A549 (cell line): ENCODE results near the gene NRG4. TPM values are rescaled to one million over a fixed set of nuclear protein-coding genes. Genes with fewer than 3 reads are reported as not detected.

ENCODE experiments used
- ATAC-seq, 2 experiments: fragments of 200-7000 bp in 1 of 2; fragments of >200 bp in 1 of 2; cut with Nextera tagmentation in 1 of 2; cut with Tn5 transposase in 1 of 2; 3 replicates each; pipeline versions ENCODE4 v1.8.0 to v1.9.1; 2018 to 2020; ENCODE audit warnings: mild to moderate bottlenecking in 1 of 2, moderate library complexity in 1 of 2
- CTCF ChIA-PET: fragments of 300-600 bp; sonication (Branson Sonifier 250); formaldehyde crosslinking; extraction: SDS; loops from one replicate; lab custom pipeline; 2021; ENCODE audit warnings: antibody characterized with exemption, inconsistent platforms; lab: Yijun Ruan, JAX
- POLR2A ChIA-PET: fragments of 350-600 bp; formaldehyde crosslinking; extraction: SDS; loops from one replicate; lab custom pipeline; 2021; ENCODE audit warnings: antibody characterized with exemption, inconsistent platforms; lab: Yijun Ruan, JAX
- DNase-seq, 2 experiments: peaks; one replicate each; pipeline versions ENCODE4 v3.0.0 to v3.0.0-alpha.2; 2011 to 2016; ENCODE audit warnings: low read depth in 1 of 2, low spot score in 1 of 2
- FAIRE-seq: peaks from 2 replicates; lab custom pipeline; 2011; peaks lifted over from hg19 to GRCh38; lab: Jason Lieb, UNC
- H3K27ac ChIP-seq, 2 experiments: fragments of >200 bp; sonication (Bioruptor Twin); formaldehyde crosslinking; 3 replicates each; pipeline ENCODE4 v1.5.1; 2016 to 2017
- H3K4me1 ChIP-seq: fragments of >200 bp; sonication (Bioruptor Twin); formaldehyde crosslinking; 3 replicates; pipeline ENCODE4 v1.6.1; 2016
- H3K4me2 ChIP-seq: fragments of >200 bp; sonication (Bioruptor Twin); formaldehyde crosslinking; 3 replicates; pipeline ENCODE4 v1.6.1; 2016
- H3K4me3 ChIP-seq: fragments of >200 bp; sonication (Bioruptor Twin); formaldehyde crosslinking; 3 replicates; pipeline ENCODE4 v1.5.1; 2016
- H3K9me3 ChIP-seq: fragments of >200 bp; sonication (Bioruptor Twin); formaldehyde crosslinking; 3 replicates; pipeline ENCODE4 v1.6.1; 2016
- BHLHE40 ChIP-seq: IDR thresholded peaks from 2 replicates; pipeline ENCODE4 v1.6.1; 2012; ENCODE audit warnings: low read depth, low read length, inconsistent platforms
- CBX2 ChIP-seq: fragments of 200-600 bp; sonication (generic); IDR thresholded peaks from 2 replicates; pipeline ENCODE4 v1.6.1; 2016; ENCODE audit warnings: low read depth, mild to moderate bottlenecking, borderline replicate concordance
- EHF ChIP-seq: fragments of 250-450 bp; sonication (Bioruptor Pico); IDR thresholded peaks from 2 replicates; pipeline ENCODE4 v1.5.0; 2020; ENCODE audit warnings: mild to moderate bottlenecking
- FOSL2 ChIP-seq, 2 experiments: fragments of 450-650 bp in 1 of 2; fragments of >200 bp in 1 of 2; sonication (Bioruptor Twin) in 1 of 2; formaldehyde crosslinking; IDR thresholded peaks; 2 replicates each; pipeline versions ENCODE4 v1.5.0 to v1.6.1; 2016 to 2020; ENCODE audit warnings: mild to moderate bottlenecking in 1 of 2, moderate library complexity in 1 of 2
- HEYL ChIP-seq: fragments of 250-450 bp; sonication (Bioruptor Pico); IDR thresholded peaks from 2 replicates; pipeline ENCODE4 v1.8.0; 2021; ENCODE audit warnings: mild to moderate bottlenecking, moderate library complexity
- HOXA7 ChIP-seq: fragments of 250-450 bp; sonication (Bioruptor Pico); IDR thresholded peaks from 2 replicates; pipeline ENCODE4 v1.5.0; 2020; ENCODE audit warnings: mild to moderate bottlenecking, moderate library complexity
- HOXB13 ChIP-seq: fragments of 250-450 bp; sonication (Bioruptor Pico); IDR thresholded peaks from 2 replicates; pipeline ENCODE4 v1.5.0; 2020; ENCODE audit warnings: low read depth, mild to moderate bottlenecking, moderate library complexity
- HOXB5 ChIP-seq: fragments of 250-450 bp; sonication (Bioruptor Pico); IDR thresholded peaks from 2 replicates; pipeline ENCODE4 v1.5.0; 2020; ENCODE audit warnings: mild to moderate bottlenecking, moderate library complexity
- JUN ChIP-seq, 2 experiments: fragments of >200 bp; sonication (Bioruptor Twin); formaldehyde crosslinking; IDR thresholded peaks; 2 replicates in 1 of 2; 3 replicates in 1 of 2; pipeline ENCODE4 v1.6.1; 2016 to 2017
- KDM1A ChIP-seq: fragments of 200-600 bp; sonication (generic); IDR thresholded peaks from 2 replicates; pipeline ENCODE4 v1.6.1; 2016; ENCODE audit warnings: low read depth, mild to moderate bottlenecking
- MAZ ChIP-seq: fragments of 150-350 bp; IDR thresholded peaks from 2 replicates; pipeline ENCODE4 v1.6.1; 2014; ENCODE audit warnings: antibody characterized with exemption, low read depth, low read length, borderline replicate concordance
- NPAS2 ChIP-seq: fragments of 250-450 bp; sonication (Bioruptor Pico); IDR thresholded peaks from 2 replicates; pipeline ENCODE4 v1.8.0; 2022; ENCODE audit warnings: mild to moderate bottlenecking, moderate library complexity, borderline replicate concordance
- NR3C1 ChIP-seq: fragments of >200 bp; sonication (Bioruptor Twin); formaldehyde crosslinking; IDR thresholded peaks from 3 replicates; pipeline ENCODE4 v1.6.1; 2017
- POLR2AphosphoS2 ChIP-seq: conservative IDR thresholded peaks from 2 replicates; pipeline ENCODE4 v1.6.1; 2012; ENCODE audit warnings: low read length, improper control_type of control experiment, inconsistent platforms
- RAD21 ChIP-seq, 2 experiments: fragments of >200 bp in 1 of 2; sonication (Bioruptor Twin) in 1 of 2; formaldehyde crosslinking in 1 of 2; IDR thresholded peaks in 1 of 2; conservative IDR thresholded peaks in 1 of 2; 2 replicates in 1 of 2; 3 replicates in 1 of 2; pipeline ENCODE4 v1.6.1; 2012 to 2018; ENCODE audit warnings: inconsistent platforms in 1 of 2
- RCOR1 ChIP-seq: fragments of 150-350 bp; IDR thresholded peaks from 2 replicates; pipeline ENCODE4 v1.6.1; 2014; ENCODE audit warnings: antibody characterized with exemption, low read length, low read depth
- RNF2 ChIP-seq: fragments of 200-600 bp; sonication (generic); IDR thresholded peaks from 2 replicates; pipeline ENCODE4 v1.6.1; 2016; ENCODE audit warnings: low read depth, mild to moderate bottlenecking, antibody characterized with exemption, moderate library complexity, borderline replicate concordance
- ZNF302 ChIP-seq: fragments of 250-450 bp; sonication (Bioruptor Pico); IDR thresholded peaks from 2 replicates; pipeline ENCODE4 v1.9.0; 2021; ENCODE audit warnings: inconsistent platforms, mild to moderate bottlenecking, moderate library complexity
- WGBS: methylation state at CpG from one replicate; pipeline ENCODE4 v1.1.6; 2017; ENCODE audit errors: missing lambda C conversion rate; 5-methylcytosine and 5-hydroxymethylcytosine counted together
- polyA plus RNA-seq, 4 experiments: library from polyadenylated mRNA; depleted of rRNA in 3 of 4; stranded (reverse); fragments of >200 nt; fragmentation: RNase III in 1 of 4; extraction: RNeasy Plus Mini Kit Qiagen cat#74134 plus additional on column Dnase treatment in 1 of 4; gene quantifications; 2 replicates in 3 of 4; 3 replicates in 1 of 4; pipeline ENCODE4 v1.2.3, GENCODE V29; 2011 to 2017
- TF ChIP-seq, protein P1 (sequence below): IDR thresholded peaks from 2 replicates; pipeline ENCODE4 v1.6.1; 2012
- TF ChIP-seq, protein P2 (sequence below): fragments of >200 bp; sonication (Bioruptor Twin); formaldehyde crosslinking; IDR thresholded peaks from 3 replicates; pipeline ENCODE4 v1.6.1; 2016
- TF ChIP-seq, protein P3 (sequence below): fragments of 150-350 bp; IDR thresholded peaks from 2 replicates; pipeline ENCODE4 v1.6.1; 2014; ENCODE audit warnings: low read depth, mild to moderate bottlenecking, low read length
- TF ChIP-seq, protein P4 (sequence below): IDR thresholded peaks from 2 replicates; pipeline ENCODE4 v1.6.1; 2012; ENCODE audit warnings: low read depth, borderline replicate concordance
- TF ChIP-seq, protein P5 (sequence below): fragments of 450-650 bp; IDR thresholded peaks from 2 replicates; pipeline ENCODE4 v1.6.1; 2014; ENCODE audit warnings: antibody characterized with exemption

NRG4 gene
- polyA plus RNA-seq, 2 of the 4 experiments (the other 2 are of a cell fraction), result 0.56 to 9.2 TPM

DNA sequence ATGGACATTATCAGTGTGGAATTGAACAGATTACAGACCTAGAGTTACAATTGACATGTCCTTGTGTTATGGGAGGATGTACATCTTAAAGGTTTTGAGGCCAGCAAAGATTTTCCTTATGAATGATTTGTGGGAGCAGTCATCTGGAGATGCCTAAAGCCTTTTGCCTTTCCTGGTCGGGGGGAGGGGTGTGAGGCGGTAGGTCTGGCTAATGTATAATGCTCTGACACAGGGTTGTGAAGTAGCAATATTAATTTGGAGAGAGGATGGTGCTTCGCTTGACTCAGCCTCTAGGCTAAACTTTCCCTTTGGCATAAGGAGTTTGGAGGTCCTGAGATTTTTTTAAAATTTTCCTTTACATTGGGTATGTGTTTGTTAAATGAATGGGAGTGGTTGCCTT, 85.3 kb downstream of the NRG4 start:
- H3K9me3 ChIP-seq, result no peaks in the 10 kb centered on the region
- H3K4me1 ChIP-seq, result peaks cover 17% of the 10 kb centered on the region; the same call in 2 of the 3 replicates
- 92% methylated on average over 3 of the region's 3 CpGs for WGBS
- no peak overlapping the region for H3K4me3 ChIP-seq
- no peak overlapping the region for H3K27ac ChIP-seq
- ATAC-seq, result no peak
- DNase-seq, result no peak
- ChIA-PET POLR2A (no interaction called here), CTCF (interaction anchor here (0.9 to 4.5 kb wide), 3 partner anchors 11 to 117 kb away, joined by 3 to 22 read pairs (median 14); no protein-coding TSS in a partner anchor)
- FAIRE-seq, result no peak
- no peak overlapping the region for H3K4me2 ChIP-seq
- TF ChIP-seq RCOR1 (no peak), NR3C1 (no peak), HOXA7 (CRISPR knock-in tag) (no peak), RNF2 (no peak), KDM1A (no peak), HOXB5 (CRISPR knock-in tag) (no peak), NPAS2 (CRISPR knock-in tag) (no peak), EHF (CRISPR knock-in tag) (no peak), JUN (IDR thresholded peaks at IDR 0.05) (no peak)
- TF ChIP-seq, protein P1, sequence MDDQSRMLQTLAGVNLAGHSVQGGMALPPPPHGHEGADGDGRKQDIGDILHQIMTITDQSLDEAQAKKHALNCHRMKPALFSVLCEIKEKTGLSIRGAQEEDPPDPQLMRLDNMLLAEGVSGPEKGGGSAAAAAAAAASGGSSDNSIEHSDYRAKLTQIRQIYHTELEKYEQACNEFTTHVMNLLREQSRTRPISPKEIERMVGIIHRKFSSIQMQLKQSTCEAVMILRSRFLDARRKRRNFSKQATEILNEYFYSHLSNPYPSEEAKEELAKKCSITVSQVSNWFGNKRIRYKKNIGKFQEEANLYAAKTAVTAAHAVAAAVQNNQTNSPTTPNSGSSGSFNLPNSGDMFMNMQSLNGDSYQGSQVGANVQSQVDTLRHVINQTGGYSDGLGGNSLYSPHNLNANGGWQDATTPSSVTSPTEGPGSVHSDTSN, result no peak

DNA sequence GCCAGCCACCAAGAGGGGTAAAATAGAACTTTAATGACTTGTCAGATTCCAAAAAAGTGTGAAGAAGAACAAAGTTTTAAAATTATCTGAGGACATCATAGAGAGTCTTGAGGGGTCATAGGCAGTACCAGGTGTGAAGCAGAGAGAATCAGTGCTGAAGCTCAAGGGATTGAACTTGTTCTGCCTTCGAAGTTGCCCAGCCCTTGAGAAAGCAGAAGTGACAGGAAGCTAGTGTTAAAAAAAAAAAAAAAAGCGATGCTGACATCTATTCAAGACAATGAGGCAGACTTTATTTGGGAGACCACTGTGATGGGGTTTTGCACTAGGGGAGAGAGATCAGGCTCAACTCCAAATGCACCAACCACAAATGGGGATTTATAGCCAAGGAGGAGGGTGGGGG, 86.8 kb downstream of the NRG4 start:
- no peaks in the 10 kb centered on the region for H3K9me3 ChIP-seq
- no peak overlapping the region for H3K4me3 ChIP-seq
- H3K4me2 ChIP-seq, result no peak overlapping the region
- ATAC-seq (no peak), DNase-seq (no peak), FAIRE-seq (no peak)
- TF ChIP-seq HEYL (CRISPR knock-in tag), result no peak
- TF ChIP-seq EHF (CRISPR knock-in tag), result no peak
- no peak for TF ChIP-seq BHLHE40
- TF ChIP-seq, protein P2, sequence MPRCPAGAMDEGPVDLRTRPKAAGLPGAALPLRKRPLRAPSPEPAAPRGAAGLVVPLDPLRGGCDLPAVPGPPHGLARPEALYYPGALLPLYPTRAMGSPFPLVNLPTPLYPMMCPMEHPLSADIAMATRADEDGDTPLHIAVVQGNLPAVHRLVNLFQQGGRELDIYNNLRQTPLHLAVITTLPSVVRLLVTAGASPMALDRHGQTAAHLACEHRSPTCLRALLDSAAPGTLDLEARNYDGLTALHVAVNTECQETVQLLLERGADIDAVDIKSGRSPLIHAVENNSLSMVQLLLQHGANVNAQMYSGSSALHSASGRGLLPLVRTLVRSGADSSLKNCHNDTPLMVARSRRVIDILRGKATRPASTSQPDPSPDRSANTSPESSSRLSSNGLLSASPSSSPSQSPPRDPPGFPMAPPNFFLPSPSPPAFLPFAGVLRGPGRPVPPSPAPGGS, result no peak
- no peak for TF ChIP-seq CBX2
- TF ChIP-seq, protein P3, sequence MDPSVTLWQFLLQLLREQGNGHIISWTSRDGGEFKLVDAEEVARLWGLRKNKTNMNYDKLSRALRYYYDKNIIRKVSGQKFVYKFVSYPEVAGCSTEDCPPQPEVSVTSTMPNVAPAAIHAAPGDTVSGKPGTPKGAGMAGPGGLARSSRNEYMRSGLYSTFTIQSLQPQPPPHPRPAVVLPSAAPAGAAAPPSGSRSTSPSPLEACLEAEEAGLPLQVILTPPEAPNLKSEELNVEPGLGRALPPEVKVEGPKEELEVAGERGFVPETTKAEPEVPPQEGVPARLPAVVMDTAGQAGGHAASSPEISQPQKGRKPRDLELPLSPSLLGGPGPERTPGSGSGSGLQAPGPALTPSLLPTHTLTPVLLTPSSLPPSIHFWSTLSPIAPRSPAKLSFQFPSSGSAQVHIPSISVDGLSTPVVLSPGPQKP, result no peak
- no peak for TF ChIP-seq RAD21 (conservative IDR thresholded peaks at IDR 0.05 in 1 of 2, IDR thresholded peaks at IDR 0.05 in 1 of 2)
- TF ChIP-seq HOXB13 (CRISPR knock-in tag), result no peak
- 85% methylated on average over 2 of the region's 2 CpGs for WGBS
- H3K27ac ChIP-seq, result no peak overlapping the region
- CTCF ChIA-PET, result interaction anchor here (0.7 to 4.3 kb wide), 2 partner anchors 116 to 131 kb away, joined by 3 to 24 read pairs; no protein-coding TSS in a partner anchor
- POLR2A ChIA-PET, result no interaction called here
- H3K4me1 ChIP-seq, result peaks cover 20% of the 10 kb centered on the region; the same call in 2 of the 3 replicates

DNA sequence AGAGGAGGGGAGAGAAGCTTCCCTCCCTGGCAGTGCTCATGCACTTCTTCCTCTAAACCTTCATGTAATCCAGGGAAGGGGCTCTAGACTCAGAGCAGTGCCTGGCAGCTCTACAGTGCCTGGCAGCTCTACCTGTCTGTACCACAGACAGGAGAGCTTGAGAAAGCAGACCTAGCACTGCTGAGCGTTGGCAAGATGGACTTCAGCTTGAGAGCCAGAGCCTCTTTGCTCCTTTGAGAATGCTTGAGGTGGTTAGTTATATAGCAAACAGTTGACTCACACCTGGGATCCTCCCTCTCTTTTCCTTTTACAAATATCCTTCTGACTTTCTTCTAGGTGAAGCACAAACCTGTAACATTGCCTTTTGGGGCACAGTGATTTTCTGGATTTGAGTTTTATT, 87.6 kb downstream of the NRG4 start:
- CTCF ChIA-PET, result interaction anchor here (0.7 to 4.3 kb wide), 5 partner anchors 17 to 232 kb away, joined by 3 to 24 read pairs (median 3); no protein-coding TSS in a partner anchor
- no peak for FAIRE-seq

More for the DNA sequence above, 87.6 kb downstream of the NRG4 start:
- Histone ChIP-seq H3K27ac (no peak overlapping the region), H3K4me3 (no peak overlapping the region), H3K4me1 (peaks cover 20% of the 10 kb centered on the region; the same call in 2 of the 3 replicates), H3K9me3 (no peaks in the 10 kb centered on the region)
- DNase-seq, result no peak
- 80% methylated on average over 1 of the region's 1 CpG for WGBS
- TF ChIP-seq RAD21 (conservative IDR thresholded peaks at IDR 0.05 in 1 of 2, IDR thresholded peaks at IDR 0.05 in 1 of 2) (no peak), JUN (IDR thresholded peaks at IDR 0.05) (no peak), FOSL2 (IDR thresholded peaks at IDR 0.05) (no peak), FOSL2 (CRISPR knock-in tag; IDR thresholded peaks at IDR 0.05) (no peak), MAZ (no peak), POLR2AphosphoS2 (no peak), ZNF302 (CRISPR knock-in tag) (no peak)
- TF ChIP-seq, protein P4, sequence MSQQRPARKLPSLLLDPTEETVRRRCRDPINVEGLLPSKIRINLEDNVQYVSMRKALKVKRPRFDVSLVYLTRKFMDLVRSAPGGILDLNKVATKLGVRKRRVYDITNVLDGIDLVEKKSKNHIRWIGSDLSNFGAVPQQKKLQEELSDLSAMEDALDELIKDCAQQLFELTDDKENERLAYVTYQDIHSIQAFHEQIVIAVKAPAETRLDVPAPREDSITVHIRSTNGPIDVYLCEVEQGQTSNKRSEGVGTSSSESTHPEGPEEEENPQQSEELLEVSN, result no peak
- TF ChIP-seq, protein P3, result no peak
- TF ChIP-seq, protein P5, sequence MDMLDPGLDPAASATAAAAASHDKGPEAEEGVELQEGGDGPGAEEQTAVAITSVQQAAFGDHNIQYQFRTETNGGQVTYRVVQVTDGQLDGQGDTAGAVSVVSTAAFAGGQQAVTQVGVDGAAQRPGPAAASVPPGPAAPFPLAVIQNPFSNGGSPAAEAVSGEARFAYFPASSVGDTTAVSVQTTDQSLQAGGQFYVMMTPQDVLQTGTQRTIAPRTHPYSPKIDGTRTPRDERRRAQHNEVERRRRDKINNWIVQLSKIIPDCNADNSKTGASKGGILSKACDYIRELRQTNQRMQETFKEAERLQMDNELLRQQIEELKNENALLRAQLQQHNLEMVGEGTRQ, result no peak
- TF ChIP-seq, all 56 proteins: peak for 0
- POLR2A ChIA-PET, result no interaction called here
- no peak for ATAC-seq
- no peak overlapping the region for H3K4me2 ChIP-seq
